ENCODE measurements around the gene GRB7.
"Not testable (repeated sequence)": the region's sequence is repeated elsewhere in the genome, so short reads cannot be mapped to it uniquely, and the experiment has no call there.

Gene GRB7

DNA sequence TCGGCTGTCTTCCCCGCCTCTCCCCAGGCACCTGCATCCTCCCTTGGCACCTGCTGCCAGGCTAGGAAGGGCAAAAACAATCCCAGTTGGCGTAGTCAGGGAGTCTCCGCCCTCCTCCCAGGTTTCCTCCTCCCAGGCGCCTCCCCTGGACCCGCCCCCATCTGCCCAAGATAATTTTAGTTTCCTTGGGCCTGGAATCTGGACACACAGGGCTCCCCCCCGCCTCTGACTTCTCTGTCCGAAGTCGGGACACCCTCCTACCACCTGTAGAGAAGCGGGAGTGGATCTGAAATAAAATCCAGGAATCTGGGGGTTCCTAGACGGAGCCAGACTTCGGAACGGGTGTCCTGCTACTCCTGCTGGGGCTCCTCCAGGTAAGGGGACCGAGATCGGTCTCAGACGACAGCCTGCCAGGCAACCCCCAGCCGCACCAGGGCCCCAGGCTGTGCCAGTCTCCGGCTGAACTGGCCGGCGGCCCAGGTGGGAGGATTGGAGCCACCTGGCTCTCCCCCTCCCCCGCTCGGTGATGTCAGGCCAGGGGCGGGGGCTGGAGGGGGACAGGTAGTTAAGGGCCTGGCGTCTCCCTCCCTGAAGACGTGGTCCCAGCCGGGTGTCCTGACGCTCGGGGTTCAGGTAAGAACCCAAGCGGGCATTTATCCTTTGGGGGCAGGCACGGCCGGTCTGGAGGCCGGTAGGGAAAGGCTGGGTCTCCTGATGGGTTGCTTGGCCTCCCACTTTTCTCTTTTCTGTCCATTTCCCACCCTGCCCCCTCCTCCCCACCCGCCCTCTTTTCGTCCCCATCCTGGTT lies at the start of gene GRB7:
TSS of gene GRB7 (plus strand) at position 179 of the 808 bp plus-strand sequence. CDS start 4,364 bp downstream, outside the sequence.
- no peak for DNase-seq

DNA sequence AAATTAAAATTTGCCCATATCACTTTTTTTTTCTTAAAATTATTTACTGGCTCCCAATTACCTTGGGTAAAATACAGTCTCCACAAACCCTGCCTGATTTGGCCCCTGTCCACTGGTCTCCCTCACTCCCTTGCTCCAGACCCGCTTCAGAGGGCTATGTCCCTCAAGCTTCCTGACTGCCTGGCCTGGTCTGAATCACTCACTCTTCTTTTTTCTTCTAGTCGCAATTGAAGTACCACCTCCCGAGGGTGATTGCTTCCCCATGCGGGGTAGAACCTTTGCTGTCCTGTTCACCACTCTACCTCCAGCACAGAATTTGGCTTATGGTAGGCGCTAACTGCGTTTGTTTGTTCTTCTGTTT lies 49.3 kb upstream of the GRB7 start:
- DNase-seq, result no peak

DNA sequence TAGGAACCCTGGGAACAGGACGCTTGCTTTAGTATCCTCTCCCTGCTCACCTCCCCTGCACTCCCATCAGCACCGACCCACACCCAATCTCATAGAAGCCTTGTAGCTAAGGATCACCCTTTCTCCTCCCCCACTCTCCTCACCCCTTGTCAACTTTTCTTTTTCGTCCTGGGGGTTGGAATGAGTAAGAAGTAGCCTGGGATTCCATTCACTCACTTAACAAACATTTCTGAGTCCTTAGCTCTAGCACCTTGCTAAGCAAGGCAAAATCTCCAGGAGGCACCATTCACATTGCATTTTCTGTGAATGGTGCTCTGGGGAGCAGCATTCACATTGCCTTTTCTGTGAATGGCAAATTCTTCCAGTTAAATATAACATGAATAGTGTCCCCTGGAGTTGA lies 48.8 kb upstream of the GRB7 start:
- no peak for DNase-seq

DNA sequence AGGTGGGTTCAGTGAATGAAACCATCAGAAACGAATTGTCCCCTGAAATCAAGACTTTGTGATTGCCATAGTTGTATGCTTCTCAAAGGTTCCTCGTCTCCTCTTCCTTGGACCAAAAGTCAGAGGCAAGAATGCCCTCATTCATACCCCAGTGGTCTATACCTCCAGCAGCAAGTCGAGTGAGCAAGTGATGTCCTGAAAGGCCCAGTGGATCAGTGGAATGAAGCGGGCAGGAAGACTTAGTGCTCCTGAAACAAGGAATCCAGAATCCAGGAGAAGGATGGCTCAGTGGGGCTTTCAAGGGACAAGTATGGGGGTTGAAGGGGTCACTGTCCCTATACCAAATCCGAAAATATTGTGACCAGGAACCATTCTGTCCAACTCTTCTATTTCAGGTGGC lies 43.1 kb upstream of the GRB7 start:
- DNase-seq, result no peak

DNA sequence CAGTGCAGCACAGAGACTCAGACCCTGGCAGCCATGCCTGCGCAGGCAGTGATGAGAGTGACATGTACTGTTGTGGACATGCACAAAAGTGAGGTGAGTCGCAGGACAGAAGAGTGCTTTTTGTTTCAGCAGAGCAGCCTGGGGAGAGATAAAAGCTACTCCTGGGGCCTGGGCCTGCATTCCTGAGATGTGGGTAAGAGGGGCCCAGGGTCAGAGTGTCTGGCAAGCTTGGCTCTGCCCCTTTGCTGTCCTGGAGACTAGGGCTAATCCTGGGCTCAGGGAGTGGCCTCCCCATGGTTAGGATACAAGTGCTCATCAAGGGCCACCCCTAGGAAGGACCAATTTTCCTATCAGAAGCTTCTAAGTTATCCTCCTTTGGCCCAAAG lies 42.7 kb upstream of the GRB7 start:
- no peak for DNase-seq

DNA sequence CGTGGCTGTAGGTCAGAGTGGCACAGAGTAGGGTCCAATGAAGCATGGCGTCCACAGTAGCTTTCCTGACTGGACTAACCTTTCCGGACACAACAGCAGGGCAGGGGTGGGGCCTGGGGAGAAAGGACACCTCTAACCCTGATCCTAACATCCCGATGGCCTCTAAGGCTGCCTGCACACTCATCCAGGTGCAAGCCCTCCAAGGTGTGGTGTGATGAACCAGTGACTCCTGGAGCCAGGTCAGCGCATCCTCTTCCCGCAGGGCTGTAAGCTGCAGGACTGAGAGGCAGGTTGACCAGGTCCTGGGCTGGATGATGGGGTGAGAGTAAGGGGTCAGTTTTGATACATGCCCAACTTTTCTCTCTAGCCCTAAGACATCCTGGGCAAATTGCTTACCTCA lies 41.0 kb upstream of the GRB7 start:
- DNase-seq, result no peak

DNA sequence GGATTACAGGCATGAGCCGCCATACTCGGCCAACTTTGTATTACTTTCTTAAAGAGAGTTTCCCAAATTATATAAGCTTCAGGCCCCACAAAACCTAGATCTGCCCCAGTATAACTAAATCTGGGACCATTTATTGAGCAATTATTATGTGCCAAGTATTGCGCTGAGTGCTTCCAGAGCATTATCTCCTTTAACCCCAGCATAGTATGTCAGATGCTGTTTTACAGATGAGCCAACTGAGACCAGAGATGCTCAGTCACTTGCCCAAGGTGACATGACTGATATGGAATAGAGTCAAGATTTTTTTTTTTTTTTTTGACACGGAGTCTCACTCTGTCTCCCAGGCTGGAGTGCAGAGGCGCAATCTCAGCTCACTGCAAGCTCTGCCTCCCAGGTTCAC lies 39.8 kb upstream of the GRB7 start:
- no peak for DNase-seq

DNA sequence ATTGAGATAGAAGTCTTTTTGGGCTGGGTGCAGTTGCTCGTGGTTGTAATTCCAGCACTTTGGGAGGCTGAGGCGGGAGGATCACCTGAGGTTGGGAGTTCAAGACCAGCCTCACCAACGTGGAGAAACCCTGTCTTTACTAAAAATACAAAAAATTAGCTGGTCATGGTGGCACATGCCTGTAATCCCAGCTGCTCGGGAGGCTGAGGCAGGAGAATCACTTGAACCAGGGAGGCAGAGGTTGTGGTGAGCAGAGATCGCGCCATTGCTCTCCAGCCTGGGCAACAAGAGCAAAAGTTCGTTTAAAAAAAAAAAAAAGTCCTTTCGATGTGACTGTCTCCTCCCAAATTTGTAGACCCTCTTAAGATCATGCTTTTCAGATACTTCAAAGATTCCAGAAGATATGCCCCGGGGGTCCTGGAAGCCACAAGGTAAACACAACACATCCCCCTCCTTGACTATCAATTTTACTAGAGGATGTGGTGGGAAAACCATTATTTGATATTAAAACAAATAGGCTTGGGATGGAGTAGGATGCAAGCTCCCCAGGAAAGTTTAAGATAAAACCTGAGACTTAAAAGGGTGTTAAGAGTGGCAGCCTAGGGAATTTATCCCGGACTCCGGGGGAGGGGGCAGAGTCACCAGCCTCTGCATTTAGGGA lies 38.5 kb upstream of the GRB7 start:
- DNase-seq, result not testable (repeated sequence)

DNA sequence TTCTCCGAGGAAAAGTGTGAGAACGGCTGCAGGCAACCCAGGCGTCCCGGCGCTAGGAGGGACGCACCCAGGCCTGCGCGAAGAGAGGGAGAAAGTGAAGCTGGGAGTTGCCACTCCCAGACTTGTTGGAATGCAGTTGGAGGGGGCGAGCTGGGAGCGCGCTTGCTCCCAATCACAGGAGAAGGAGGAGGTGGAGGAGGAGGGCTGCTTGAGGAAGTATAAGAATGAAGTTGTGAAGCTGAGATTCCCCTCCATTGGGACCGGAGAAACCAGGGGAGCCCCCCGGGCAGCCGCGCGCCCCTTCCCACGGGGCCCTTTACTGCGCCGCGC lies 38.0 kb upstream of the GRB7 start, which contains the start of gene ERBB2:
TSS of gene ERBB2 (plus strand) at position 247 of the 330 bp plus-strand sequence. CDS start 175 bp downstream, outside the sequence.
- DNase-seq, result no peak

DNA sequence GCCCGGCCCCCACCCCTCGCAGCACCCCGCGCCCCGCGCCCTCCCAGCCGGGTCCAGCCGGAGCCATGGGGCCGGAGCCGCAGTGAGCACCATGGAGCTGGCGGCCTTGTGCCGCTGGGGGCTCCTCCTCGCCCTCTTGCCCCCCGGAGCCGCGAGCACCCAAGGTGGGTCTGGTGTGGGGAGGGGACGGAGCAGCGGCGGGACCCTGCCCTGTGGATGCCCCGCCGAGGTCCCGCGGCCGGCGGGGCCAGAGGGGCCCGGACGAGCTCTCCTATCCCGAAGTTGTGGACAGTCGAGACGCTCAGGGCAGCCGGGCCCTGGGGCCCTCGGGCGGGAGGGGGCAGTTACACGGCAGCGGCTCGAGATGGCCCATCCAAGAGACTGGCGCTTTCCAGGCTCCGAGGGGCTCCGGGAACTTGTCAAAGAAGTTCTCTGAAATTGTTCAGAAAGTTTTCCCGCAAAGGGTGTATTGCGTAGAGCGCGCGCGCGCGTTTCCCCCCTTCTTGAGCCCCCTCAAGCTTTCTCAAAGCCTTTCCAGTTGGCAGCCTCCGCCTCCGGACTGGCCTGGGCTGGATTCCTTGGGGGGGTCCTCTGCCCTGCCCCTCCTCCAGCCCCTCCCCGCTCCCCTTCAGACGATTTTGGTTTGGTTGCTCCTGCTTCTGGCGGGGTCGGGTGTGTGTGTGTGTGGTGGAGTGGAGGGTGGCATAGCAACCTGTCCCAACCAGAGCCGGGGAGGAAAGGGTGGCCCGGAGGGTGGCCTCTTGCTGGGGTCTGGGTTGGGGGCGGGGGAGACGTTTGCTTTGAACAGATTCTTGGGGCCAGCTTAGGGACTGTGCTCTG lies 37.4 kb upstream of the GRB7 start:
- no peak for DNase-seq

DNA sequence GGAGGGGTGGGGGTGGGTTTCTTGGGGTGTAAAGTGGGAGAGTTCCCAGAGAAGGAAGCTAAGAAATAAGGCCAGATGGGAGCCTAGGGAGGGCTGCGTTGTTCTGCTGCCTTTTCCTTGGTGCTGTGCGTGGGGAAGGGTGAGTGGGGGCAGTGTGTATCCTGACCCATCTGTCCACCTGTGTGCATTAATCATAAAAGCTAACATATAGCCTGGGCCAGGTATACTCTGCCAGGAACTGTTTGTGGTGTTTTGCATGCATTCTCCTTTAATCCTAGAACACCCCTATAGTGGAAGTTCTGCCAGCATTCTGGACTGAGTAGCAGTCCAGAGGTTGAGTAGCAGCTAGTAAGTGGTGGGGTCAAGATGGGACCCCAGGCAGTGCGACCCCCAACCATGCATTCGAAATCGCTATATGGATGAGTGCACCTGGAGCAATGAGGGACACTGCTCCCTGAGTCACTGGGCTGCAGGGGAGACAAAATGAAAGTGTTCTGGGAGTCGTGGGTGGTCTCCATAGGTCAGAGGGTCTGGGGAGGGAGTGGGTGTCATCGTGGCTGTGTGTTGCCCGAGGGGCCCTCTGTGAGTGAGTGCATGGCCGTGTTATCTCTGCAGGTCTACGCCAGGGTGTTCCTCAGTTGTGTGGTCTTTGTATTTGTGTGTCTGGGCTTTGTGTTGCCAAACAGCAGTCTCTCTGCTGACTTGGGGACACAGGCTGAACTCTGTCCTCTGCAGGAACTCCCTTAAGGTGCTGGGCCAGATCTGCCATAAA lies 36.5 kb upstream of the GRB7 start:
- no peak for DNase-seq

DNA sequence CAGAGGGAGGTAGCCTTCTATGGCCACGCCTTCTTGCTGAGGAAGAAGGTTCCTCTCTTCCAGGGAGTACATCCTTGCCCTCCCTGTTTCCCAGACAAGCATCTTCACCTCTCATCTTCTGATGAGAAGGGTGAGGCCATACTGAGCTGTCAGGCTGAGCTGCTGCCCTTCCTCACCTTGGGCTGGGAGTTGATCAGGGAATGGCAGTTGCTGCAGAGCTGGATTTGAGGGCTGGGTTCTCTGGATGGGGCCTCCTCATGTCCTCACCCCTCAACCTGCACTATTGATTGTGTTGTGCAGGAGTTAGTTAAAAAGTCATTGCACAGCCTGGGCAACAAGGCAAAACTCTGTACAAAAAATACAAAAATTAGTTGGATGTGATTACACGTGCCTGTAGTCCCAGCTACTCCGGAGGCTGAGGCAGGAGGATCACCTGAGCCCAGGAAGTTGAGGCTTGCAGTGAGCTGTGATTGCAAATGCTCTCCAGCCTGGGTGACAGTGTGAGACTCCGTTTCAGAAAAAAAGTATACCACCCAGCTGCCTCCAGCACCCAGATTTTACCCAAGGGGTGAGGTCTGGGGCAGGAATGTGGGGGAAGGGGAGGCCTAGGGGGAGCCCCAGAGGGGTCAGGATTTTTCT lies 35.8 kb upstream of the GRB7 start:
- DNase-seq, result no peak

DNA sequence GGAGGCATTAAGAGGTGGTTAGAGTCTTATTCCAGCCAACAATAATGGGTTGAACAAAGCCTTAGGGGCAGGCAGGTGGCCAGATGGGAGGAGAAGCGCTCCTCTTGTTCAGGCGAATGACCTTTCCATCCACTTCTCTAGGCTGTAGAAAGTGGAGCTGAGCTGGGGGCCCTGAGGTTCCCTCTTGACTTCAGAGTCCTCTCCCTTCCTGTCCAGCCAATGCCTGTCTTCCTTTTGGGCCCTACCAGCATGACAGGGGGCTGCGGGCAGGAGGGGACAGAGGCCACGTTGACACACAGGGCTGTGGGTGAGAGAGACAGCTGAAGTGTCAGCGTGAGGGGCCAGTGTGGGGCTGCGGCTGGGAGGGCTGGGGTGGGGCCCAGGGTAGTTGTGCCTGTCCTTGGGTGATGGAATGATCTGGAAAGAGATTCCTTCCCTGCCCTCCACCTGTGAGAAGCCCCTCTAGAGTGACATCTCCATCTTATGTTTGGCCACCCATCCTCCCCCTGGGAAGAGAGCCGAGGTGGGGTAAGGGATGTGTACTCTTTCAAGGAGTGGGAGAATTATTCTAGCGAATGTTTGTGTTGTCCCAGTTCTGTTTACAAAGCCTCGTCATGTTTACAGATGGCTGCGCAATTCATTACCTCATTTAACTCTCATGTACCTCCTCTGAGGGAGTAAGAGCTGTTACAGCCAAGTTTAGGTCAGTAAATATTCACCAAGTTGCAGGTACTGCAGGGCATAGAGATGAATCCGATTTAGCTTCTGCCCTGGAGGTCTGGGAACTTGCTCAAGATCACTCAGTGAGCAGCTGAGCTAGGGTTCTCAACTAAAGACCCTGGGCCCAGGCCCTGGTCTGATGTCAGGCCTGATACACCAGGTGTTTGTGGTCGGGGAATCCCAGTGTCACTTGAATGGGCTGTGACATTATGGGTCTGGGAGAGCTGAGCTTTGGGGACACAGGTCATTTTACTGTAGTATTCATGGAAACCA lies 34.5 kb upstream of the GRB7 start:
- no peak for DNase-seq

DNA sequence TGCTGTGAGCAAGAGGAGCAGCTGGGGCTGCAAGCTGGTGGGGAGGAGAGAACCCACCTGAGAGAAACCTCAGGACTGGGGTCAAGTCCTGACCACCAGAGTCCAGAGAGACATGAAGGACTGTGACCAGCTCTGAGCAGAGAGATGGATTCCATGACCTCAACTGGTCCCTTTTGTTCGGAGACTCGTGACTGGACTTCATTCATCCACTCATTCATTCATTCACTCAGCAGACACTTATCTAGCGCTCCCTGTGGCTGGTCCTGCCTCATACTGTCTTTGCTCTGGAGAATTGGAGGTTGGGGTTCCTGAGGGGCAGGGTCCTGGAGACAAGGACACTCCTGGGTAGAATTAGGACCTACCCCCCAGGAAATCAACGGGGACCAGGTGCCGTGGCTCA lies 33.8 kb upstream of the GRB7 start:
- DNase-seq, result no peak

DNA sequence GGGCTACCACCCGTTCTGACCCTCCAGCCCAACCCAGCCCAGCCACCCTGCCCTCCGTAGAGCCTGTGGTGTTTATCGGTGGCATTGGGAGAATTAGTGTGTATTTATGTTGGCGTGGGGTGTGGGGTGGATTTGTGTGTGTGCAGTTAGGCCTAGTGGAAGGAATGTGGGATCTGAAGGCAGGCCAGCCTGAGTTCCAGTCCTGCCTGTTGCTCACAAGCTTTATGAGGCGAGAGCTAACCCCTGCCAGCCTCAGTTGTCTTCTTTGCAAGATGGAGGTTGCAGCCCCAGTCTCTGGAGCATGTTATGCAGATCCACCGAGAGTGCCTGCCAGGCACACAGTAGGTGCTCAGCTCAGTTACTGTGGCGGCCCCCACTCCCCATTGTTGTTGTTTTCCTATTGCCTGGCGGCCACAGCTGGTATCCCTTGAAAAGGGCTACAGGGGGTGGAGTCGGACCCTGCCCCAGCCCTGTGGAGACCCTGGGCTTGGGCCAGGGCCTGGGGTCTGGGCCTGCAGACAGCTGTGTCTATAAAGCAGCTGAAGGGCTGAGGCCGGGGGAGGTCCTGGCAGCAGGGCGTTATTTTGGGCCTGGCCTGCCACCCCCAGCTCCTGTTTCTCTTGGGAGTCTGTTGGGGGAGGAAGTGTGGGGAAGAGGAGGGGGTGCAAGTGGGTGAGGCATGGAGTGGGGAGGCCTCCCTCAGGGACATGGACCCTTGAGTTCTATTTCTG lies 32.8 kb upstream of the GRB7 start:
- DNase-seq, result no peak

DNA sequence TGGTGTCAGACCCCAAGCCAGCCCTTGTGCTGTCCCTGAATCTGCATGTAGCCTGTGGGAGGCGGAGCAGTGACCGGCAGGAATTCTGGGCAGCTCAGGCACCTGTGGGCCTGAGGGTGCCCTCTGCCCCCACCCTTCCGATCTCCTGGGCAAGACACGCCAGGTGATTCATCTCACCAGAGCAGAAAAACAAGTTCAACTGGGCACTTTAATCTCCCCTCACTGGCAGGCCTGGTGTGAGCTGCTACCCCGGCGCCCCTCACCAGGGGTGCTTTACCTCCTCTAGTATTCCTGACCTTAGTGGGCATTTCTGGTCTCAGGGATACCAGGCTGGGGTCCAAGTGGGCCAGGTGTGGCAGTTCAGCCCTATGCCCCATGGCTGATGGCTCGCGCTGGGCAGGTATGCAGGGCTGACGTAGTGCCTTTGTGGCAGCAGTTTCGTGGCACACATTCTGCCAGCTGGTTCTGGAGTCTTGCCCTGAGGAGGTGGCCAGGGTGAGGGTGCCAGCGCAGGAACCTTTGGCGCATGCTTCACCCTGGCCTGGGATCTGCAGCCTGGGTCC lies 31.9 kb upstream of the GRB7 start:
- DNase-seq, result no peak

DNA sequence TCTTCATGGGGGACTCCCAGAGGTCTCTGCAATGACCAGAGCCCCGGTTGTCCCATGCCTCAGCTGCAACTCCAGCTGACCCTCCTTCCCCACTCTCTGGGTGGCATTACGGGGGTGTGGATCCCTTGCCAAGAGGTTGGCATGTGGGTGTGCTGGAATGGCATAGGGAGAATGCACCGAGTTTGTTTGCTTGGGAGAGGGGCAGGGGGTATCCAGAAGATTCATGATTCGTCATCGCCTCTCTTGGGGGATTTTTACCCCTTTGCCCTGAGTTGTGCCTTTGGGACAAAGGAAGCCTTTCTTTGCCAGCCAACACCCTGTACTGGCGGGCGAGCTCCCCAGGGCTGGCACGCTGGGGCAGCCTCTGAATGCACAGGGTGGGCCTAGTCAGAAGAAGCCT lies 31.4 kb upstream of the GRB7 start:
- no peak for DNase-seq

DNA sequence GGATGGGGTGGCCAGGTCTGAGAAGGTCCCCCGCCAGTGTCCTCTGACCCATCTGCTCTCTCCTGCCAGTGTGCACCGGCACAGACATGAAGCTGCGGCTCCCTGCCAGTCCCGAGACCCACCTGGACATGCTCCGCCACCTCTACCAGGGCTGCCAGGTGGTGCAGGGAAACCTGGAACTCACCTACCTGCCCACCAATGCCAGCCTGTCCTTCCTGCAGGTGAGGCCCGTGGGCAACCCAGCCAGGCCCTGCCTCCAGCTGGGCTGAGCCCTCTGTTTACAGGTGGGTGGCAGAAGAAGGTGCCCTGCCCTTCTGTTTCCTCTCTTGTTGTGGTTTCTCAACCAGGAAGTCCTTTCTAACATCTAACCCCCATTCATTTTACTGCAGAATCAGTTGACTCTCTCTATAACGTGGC lies 30.8 kb upstream of the GRB7 start:
- DNase-seq, result no peak

DNA sequence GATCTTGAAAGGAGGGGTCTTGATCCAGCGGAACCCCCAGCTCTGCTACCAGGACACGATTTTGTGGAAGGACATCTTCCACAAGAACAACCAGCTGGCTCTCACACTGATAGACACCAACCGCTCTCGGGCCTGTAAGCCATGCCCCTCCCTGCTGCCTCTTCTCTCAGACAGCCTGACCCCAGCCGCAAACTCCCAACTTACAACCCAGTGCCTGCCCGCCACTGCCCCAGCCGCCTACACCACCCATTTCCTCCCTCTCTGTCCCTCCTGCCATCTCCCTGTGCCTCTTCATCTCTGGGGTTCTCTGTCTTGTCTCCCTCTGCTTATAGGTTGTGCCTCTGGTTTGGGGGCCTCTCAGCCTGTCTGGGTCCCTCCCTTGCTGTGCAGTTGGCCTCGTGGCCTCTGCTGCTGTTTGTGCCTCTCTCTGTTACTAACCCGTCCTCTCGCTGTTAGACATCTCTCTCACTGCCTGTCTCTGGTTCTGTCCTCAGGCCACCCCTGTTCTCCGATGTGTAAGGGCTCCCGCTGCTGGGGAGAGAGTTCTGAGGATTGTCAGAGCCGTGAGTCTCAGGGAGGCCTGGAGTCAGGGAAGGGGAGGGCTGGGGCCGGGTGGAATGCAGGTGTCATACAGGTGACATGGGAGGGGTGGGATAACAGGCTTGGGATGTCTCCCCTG lies 28.3 kb upstream of the GRB7 start:
- no peak for DNase-seq

Measured in activated effector memory CD4-positive, alpha-beta T cell treated with anti-CD3 and anti-CD28 coated beads, Interleukin-2, amount 50 U/mL, for 16 hours (primary cell).